HEK293T (cell line): Measurements from ENCODE around the gene PLPP4.

Experiments
- ARNT ChIP-seq: fragments of 450-650 bp; IDR thresholded peaks from 2 replicates; pipeline ENCODE4 v1.6.1; 2017; ENCODE audit warnings: mild to moderate bottlenecking
- CTBP1 ChIP-seq: fragments of 450-650 bp; IDR thresholded peaks from 2 replicates; pipeline ENCODE4 v1.6.1; 2016; ENCODE audit warnings: borderline replicate concordance
- FOXA1 ChIP-seq: fragments of 450-650 bp; IDR thresholded peaks from 2 replicates; pipeline ENCODE4 v1.6.1; 2016; ENCODE audit warnings: mild to moderate bottlenecking
- HDGF ChIP-seq: fragments of 450-650 bp; IDR thresholded peaks from 2 replicates; pipeline ENCODE4 v1.6.1; 2017; ENCODE audit warnings: antibody characterized with exemption, borderline replicate concordance
- L3MBTL2 ChIP-seq: fragments of 450-650 bp; conservative IDR thresholded peaks from 2 replicates; pipeline ENCODE4 v1.6.1; 2016; ENCODE audit warnings: mild to moderate bottlenecking
- NFRKB ChIP-seq: fragments of 450-650 bp; IDR thresholded peaks from 2 replicates; pipeline ENCODE4 v1.6.1; 2016; ENCODE audit warnings: mild to moderate bottlenecking, moderate library complexity
- SP1 ChIP-seq: fragments of 450-650 bp; IDR thresholded peaks from 2 replicates; pipeline ENCODE4 v1.6.1; 2017
- SUZ12 ChIP-seq: fragments of 450-650 bp; IDR thresholded peaks from 2 replicates; pipeline ENCODE4 v1.6.1; 2016; ENCODE audit warnings: mild to moderate bottlenecking
- TARDBP ChIP-seq: fragments of 450-650 bp; IDR thresholded peaks from 2 replicates; pipeline ENCODE4 v1.6.1; 2016
- TF ChIP-seq, protein P1 (sequence below): fragments of 450-650 bp; IDR thresholded peaks from 2 replicates; pipeline ENCODE4 v1.6.1; 2016

DNA sequence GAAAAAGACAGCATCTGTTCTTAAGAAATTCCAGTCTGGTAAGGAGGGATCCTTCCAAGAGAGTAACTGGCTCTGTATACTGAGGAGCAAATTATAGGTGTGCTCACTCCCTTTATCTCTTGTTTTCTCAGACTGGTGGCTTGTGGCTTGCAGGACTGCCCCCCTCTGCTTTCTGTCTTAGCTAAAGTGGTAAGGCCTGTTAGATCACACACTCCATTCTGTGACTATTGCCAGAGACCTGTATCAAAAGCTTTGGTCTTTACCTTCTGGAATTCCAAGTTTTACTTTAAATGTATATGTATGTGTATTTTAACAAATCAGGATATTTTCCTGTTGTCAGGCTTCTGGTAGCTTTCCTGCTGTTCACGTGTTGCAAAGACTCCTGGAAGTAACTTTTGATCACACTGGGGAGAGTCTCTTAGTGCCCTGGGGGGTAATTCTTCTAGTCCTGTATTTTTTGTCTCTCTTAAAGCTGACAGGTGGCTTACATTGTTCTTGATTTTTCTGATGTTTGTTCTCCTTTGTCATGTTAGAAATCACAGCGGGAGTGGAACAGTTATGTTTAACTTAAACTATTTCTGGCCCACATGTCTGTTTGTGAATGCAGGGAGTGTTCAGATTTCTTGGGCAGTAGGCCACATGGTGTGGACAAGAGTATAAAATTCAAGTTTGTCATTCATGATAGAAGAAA is 99.0 kb downstream of the PLPP4 start:
- TF ChIP-seq NFRKB: no peak
- TF ChIP-seq SP1: no peak
- TF ChIP-seq L3MBTL2: no peak
- TF ChIP-seq CTBP1: no peak
- no peak for TF ChIP-seq SUZ12
- no peak for TF ChIP-seq TARDBP
- TF ChIP-seq, protein P1, sequence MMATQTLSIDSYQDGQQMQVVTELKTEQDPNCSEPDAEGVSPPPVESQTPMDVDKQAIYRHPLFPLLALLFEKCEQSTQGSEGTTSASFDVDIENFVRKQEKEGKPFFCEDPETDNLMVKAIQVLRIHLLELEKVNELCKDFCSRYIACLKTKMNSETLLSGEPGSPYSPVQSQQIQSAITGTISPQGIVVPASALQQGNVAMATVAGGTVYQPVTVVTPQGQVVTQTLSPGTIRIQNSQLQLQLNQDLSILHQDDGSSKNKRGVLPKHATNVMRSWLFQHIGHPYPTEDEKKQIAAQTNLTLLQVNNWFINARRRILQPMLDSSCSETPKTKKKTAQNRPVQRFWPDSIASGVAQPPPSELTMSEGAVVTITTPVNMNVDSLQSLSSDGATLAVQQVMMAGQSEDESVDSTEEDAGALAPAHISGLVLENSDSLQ: no peak
- no peak for TF ChIP-seq HDGF
- no peak for TF ChIP-seq ARNT
- TF ChIP-seq FOXA1: no peak
